Upper lobe of left lung (tissue), 6 donors: ENCODE measurements around the gene ITPRIP. TPM values are rescaled to one million over a fixed set of nuclear protein-coding genes. Genes with fewer than 3 reads are reported as not detected.
A peak's percentile ranks its signal among the peaks of the same experiment; 100 is the strongest.

ENCODE experiments used
- ATAC-seq, 2 donors: fragments of 200-7000 bp; cut with Tn5 transposase; one replicate each; pipeline ENCODE4 v1.9.1; 2022; ENCODE audit warnings: mild to moderate bottlenecking in 2 of 2, moderate library complexity in 2 of 2; ENCODE audit not compliant: low FRiP score in 2 of 2
- DNase-seq, 2 donors: peaks; one replicate each; pipeline ENCODE4 v3.0.0-alpha.2; 2019 to 2020
- H3K27ac ChIP-seq, 4 donors: fragments of 200-600 bp; sonication (generic); one replicate each; pipeline ENCODE4 v1.5.1; 2016 to 2019
- H3K27me3 ChIP-seq, 4 donors: fragments of 200-600 bp; sonication (generic); one replicate each; pipeline ENCODE4 v1.5.1; 2017 to 2019
- H3K36me3 ChIP-seq, 4 donors: fragments of 200-600 bp; sonication (generic); one replicate each; pipeline ENCODE4 v1.5.1; 2016 to 2019
- H3K4me1 ChIP-seq, 4 donors: fragments of 200-600 bp; sonication (generic); one replicate each; pipeline ENCODE4 v1.5.1; 2018 to 2019
- H3K4me3 ChIP-seq, 4 donors: fragments of 200-600 bp; sonication (generic); one replicate each; pipeline ENCODE4 v1.5.1; 2017 to 2019; ENCODE audit warnings: mild to moderate bottlenecking in 2 of 4, moderate library complexity in 1 of 4
- H3K9me3 ChIP-seq, 4 donors: fragments of 200-600 bp; sonication (generic); one replicate each; pipeline ENCODE4 v1.5.1; 2018 to 2019
- EP300 ChIP-seq, 4 donors: sonication (generic); formaldehyde crosslinking; IDR thresholded peaks; one replicate each; pipeline ENCODE4 v1.5.1; 2017; ENCODE audit warnings: antibody characterized with exemption in 4 of 4, control low read depth in 2 of 4
- POLR2A ChIP-seq, 4 donors: fragments of 450-650 bp; IDR thresholded peaks; one replicate each; pipeline ENCODE4 v1.5.1; 2016 to 2017; ENCODE audit warnings: antibody characterized with exemption in 4 of 4, mild to moderate bottlenecking in 2 of 4
- POLR2AphosphoS5 ChIP-seq, 2 donors: sonication (generic); formaldehyde crosslinking; IDR thresholded peaks; one replicate each; pipeline ENCODE4 v1.5.1; 2017; ENCODE audit warnings: antibody characterized with exemption in 2 of 2
- WGBS, 2 donors: methylation state at CpG; one replicate each; pipeline ENCODE4 v1.1.5; 2017 to 2018; 5-methylcytosine and 5-hydroxymethylcytosine counted together
- total RNA-seq, 6 donors: library from RNA; depleted of rRNA in 4 of 6; stranded (reverse); fragments of >200 nt in 4 of 6; gene quantifications; one replicate each; pipeline versions ENCODE4 v1.1.0 to v1.2.1, GENCODE V29; 2016 to 2021
- TF ChIP-seq, protein P1 (sequence below), 6 experiments: fragments of 450-650 bp in 4 of 6; fragments of 200-600 bp in 2 of 6; sonication (generic) in 2 of 6; IDR thresholded peaks; one replicate each; pipeline ENCODE4 v1.5.1; 2016 to 2019; ENCODE audit warnings: antibody characterized with exemption in 6 of 6
- donor health status: DM: no; HTN: no; CAD: no; lungs with moderate emphysema.
- donor health status: DM: no; HTN: yes; CAD: no; lungs with severe emphysema.

Gene ITPRIP
- total RNA-seq, 6 donors from 2014 or later = 28.3 to 86.2 (median 34.4) TPM

DNA sequence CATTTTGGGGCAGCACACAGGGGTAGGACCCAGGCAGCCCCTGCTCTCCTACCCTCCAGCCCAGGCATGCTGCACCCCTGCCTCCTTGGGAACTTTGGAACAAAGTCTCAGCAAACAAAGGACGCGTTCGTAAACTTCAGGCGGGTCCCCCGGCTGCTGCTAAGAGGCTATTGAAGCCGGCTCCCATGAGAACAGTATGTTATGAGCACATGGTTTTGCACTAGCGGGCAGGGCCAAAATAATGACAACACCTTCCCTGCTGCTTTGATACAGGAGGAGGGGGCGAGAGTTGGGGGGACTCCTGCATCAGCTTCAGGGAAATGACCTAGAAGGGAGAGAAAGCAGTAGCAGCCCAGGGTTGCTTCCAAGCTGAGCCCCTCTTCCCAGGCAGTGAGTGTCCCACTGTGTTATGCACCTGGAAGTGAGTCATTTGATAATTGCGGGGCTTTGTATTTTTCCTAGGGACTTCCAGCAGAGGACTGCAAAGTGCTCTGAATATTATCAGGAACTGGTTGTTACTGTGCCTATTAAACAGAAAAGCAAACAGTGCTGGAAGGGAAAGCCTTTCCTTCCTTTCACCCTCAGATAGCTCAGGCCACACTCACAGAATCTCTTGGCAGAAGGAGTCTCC lies 6.9 kb downstream of the ITPRIP start:
- DNase-seq (peak in 1 of 2 donors; percentile 68), ATAC-seq (no peak)

DNA sequence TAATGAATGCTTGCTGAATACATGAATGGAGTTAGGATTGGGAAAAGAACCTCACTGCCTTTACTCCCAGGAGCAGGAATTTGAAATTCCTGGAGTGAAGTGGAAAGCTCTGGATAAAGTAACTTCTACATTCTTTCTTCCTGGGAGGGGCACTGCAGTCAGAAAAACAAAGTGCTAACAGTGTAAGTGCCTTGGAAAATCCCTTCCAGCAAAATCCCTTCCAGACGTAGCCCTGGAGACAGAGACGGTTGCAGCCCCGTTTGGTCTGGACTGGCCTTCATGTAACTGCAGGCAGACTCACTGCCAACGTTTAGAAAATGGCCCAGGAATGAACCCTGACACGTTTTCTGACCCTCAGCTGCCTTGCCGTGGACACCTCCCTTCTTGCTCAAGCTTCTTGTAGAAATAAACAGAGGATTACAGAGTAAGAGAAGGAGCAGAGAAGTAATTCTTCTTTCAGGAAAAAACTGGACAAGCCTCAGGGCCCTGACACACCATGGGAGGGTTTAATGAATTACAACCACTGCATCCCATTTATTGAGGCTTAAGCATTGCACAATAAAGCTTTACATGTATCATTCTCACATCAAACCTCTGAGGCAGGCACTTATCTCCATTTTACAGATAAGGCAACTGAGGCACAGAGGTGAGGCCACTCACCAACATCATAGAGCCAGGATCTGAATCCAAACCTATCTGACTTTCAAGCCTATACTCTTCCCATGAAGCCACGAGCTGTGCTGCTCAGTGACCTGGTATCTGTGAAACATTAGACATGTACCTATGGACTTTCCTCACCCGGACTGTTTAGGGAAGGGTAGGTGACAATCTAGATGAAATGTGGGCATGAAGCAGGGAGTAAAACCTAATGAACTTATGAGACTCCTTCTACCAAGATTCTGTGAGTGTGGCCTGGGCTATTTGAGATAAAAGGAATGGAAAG lies 7.8 kb downstream of the ITPRIP start:
- H3K4me1 ChIP-seq = peaks cover 98 to 100% (median 99%) of the 10 kb centered on the region in 4 donors
- ATAC-seq (peak in 1 of 2 donors; percentile 71), DNase-seq (peak in 1 of 2 donors; percentile 9)
- no peaks in the 10 kb centered on the region for H3K27me3 ChIP-seq
- H3K36me3 ChIP-seq = peaks cover 0 to 12% (median 0%) of the 10 kb centered on the region in 4 donors
- peak overlapping the region in 1 of 4 donors; percentile 7 for H3K4me3 ChIP-seq
- TF ChIP-seq POLR2AphosphoS5 (IDR thresholded peaks at IDR 0.05) (peak; percentile 55 to 63), POLR2A (IDR thresholded peaks at IDR 0.05) (no peak), EP300 (IDR thresholded peaks at IDR 0.05) (no peak)
- TF ChIP-seq, protein P1, sequence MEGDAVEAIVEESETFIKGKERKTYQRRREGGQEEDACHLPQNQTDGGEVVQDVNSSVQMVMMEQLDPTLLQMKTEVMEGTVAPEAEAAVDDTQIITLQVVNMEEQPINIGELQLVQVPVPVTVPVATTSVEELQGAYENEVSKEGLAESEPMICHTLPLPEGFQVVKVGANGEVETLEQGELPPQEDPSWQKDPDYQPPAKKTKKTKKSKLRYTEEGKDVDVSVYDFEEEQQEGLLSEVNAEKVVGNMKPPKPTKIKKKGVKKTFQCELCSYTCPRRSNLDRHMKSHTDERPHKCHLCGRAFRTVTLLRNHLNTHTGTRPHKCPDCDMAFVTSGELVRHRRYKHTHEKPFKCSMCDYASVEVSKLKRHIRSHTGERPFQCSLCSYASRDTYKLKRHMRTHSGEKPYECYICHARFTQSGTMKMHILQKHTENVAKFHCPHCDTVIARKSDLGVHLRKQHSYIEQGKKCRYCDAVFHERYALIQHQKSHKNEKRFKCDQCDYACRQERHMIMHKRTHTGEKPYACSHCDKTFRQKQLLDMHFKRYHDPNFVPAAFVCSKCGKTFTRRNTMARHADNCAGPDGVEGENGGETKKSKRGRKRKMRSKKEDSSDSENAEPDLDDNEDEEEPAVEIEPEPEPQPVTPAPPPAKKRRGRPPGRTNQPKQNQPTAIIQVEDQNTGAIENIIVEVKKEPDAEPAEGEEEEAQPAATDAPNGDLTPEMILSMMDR (IDR thresholded peaks at IDR 0.05) = no peak
- H3K9me3 ChIP-seq = no peaks in the 10 kb centered on the region
- H3K27ac ChIP-seq = peak overlapping the region; percentile 88 to 100 (median 94)
- WGBS, 2 donors = 26 to 33% methylated on average over 8 of the region's 8 CpGs

More for the DNA sequence above, 6.9 kb downstream of the ITPRIP start:
- H3K36me3 ChIP-seq = peaks cover 0 to 12% (median 0%) of the 10 kb centered on the region in 4 donors
- WGBS, 2 donors = 22 to 40% methylated on average over 9 of the region's 9 CpGs
- peak overlapping the region in 1 of 4 donors; percentile 7 for H3K4me3 ChIP-seq
- H3K9me3 ChIP-seq = no peaks in the 10 kb centered on the region
- peak overlapping the region; percentile 88 to 100 (median 94) for H3K27ac ChIP-seq
- H3K4me1 ChIP-seq = peaks cover 97 to 100% (median 98%) of the 10 kb centered on the region in 4 donors
- no peaks in the 10 kb centered on the region for H3K27me3 ChIP-seq
- TF ChIP-seq EP300 (IDR thresholded peaks at IDR 0.05) (peak in 2 of 4 donors; percentile 8 to 10), POLR2A (IDR thresholded peaks at IDR 0.05) (no peak), POLR2AphosphoS5 (IDR thresholded peaks at IDR 0.05) (peak; percentile 51 to 64)
- TF ChIP-seq, protein P1 (IDR thresholded peaks at IDR 0.05) = no peak

DNA sequence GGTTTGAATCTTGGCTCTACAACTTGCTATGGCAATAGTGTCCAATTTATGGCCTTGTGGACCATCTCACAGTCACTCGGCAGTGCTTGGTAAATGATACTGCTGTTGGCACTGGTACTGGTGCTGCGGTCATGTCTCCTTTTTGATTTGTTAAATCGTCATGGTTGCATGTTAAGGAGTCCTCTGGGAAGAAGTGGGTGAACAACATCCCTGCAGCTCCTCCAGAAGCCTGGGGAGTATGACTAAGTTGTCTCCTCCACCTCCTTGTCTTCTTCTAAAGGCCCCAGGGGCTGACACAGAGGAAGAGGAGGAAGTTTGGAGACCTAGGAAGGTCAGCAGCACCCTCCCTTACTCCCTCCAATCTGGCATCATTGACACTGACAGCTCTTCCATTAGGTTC lies 8.5 kb downstream of the ITPRIP start:
- 42 to 56% methylated on average over 3 of the region's 3 CpGs for WGBS, 2 donors
- DNase-seq (no peak), ATAC-seq (peak in 1 of 2 donors; percentile 36)
- Histone ChIP-seq H3K9me3 (no peaks in the 10 kb centered on the region), H3K4me1 (peaks cover 98 to 100% (median 99%) of the 10 kb centered on the region in 4 donors), H3K4me3 (no peak overlapping the region), H3K27ac (peak overlapping the region; percentile 88 to 100 (median 94)), H3K36me3 (peaks cover 0 to 13% (median 0%) of the 10 kb centered on the region in 4 donors), H3K27me3 (no peaks in the 10 kb centered on the region)
- TF ChIP-seq, protein P1 (IDR thresholded peaks at IDR 0.05) = no peak
- TF ChIP-seq POLR2A (IDR thresholded peaks at IDR 0.05) = no peak
- no peak for TF ChIP-seq POLR2AphosphoS5 (IDR thresholded peaks at IDR 0.05)
- no peak for TF ChIP-seq EP300 (IDR thresholded peaks at IDR 0.05)

DNA sequence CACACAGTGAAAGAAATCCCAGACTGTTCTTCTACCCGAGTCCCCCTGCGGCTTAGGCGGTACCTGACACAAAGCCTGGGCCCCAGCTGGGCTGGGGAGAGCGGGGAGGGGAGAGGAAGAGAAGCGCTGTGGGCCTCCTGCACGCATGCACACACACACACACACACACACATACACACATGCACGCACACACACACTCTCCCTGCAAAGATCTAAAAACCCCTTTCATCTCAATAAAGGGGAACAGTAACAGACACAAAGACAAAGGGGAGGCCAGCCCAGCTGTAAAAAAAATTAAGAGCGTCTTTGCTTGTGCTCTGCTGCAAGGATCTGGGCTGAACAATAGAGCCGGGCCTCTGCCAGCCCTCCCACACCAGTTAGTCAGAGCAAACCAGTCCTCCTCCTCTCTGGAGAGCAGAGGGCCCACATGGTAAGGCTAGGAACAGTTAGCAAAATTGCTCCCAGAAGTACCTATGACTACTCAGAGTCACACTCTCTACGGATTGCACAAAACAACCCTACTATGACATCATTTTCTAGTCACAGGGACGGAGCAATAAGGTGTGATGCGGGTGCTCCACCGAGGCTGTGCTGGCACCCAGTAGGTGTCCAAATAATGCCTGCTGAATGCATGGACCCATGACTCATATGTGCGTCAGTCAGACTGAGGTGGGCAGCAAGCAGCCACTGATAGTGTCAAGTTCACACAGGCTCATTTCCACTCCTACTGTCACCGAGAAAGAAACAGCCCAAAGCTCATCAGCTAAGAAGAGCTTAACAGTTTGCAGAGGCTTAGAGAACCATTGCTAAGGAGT lies 9.2 kb downstream of the ITPRIP start:
- Histone ChIP-seq H3K27me3 (no peaks in the 10 kb centered on the region), H3K4me3 (peak overlapping the region in 2 of 4 donors; percentile 8 to 19), H3K36me3 (peaks cover 0 to 8% (median 0%) of the 10 kb centered on the region in 4 donors), H3K9me3 (no peaks in the 10 kb centered on the region), H3K4me1 (peaks cover 98 to 100% (median 99%) of the 10 kb centered on the region in 4 donors), H3K27ac (peak overlapping the region; percentile 88 to 100 (median 94))
- DNase-seq (peak in 1 of 2 donors; percentile 83), ATAC-seq (peak; percentile 64 to 72)
- WGBS, 2 donors = 19 to 30% methylated on average over 11 to 15 of the region's 15 CpGs
- TF ChIP-seq POLR2A (IDR thresholded peaks at IDR 0.05) (peak in 1 of 4 donors; percentile 40), EP300 (IDR thresholded peaks at IDR 0.05) (peak in 1 of 4 donors; percentile 88), POLR2AphosphoS5 (IDR thresholded peaks at IDR 0.05) (peak; percentile 67 to 84)
- TF ChIP-seq, protein P1 (IDR thresholded peaks at IDR 0.05) = no peak
